ENCODE data around the gene USP15. TPM values are rescaled to one million over a fixed set of nuclear protein-coding genes. Genes with fewer than 3 reads are reported as not detected.
"Not testable (repeated sequence)": the region's sequence is repeated elsewhere in the genome, so short reads cannot be mapped to it uniquely, and the experiment has no call there.

The USP15 gene
- polyA plus RNA-seq, 12 donors = 31.7 to 48.2 (median 41.7) TPM; not detected in 1

DNA sequence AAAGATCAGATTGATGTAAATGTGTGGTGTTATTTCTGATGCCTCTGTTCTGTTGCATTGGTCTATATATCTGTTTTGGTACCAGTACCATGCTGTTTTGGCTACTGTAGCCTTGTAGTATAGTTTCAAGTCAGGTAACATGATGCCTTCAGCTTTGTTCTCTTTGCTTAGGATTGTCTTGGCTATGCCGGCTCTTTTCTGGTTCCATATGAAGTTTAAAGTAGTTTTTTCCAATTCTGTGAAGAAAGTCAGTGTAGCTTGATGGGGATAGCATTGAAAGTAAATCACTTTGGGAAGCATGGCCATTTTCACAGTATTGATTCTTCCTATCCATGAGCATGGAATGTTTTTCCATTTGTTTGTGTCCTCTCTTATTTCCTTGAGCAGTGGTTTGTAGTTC, 105.6 kb downstream of the USP15 start:
- not testable (repeated sequence) for DNase-seq

DNA sequence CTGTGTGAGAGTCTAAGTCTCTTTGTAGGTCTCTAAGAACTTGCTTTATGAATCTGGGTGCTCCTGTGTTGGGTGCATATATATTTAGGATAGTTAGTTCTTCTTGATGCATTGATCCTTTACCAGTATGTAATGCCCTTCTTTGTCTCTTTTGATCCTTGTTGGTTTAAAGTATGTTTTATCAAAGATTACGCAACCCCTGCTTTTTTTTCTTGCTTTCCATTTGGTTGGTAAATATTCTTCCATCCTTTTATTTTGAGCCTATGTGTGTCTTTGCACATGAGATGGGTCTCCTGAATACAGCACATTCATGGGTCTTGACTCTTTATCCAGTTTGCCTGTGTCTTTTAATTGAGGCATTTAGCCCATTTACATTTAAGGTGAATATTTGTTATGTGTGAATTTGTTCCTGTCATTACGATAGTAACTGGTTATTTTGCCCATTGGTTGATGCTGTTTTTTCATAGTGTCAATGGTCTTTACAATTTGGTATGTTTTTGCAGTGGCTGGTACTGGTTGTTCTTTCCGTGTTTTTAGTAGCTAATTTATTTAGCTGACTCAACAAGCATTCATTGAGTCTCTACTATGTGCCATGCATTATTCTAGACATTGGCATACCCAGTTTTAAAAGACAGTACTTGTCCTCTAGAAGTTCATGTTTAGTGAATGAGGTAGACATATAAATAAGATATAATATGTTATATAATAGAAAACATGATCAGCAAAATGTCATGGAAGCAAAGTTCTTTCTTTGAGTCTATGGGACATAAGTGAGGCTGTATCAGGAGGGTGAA, 108.4 kb downstream of the USP15 start:
- DNase-seq = not testable (repeated sequence)

DNA sequence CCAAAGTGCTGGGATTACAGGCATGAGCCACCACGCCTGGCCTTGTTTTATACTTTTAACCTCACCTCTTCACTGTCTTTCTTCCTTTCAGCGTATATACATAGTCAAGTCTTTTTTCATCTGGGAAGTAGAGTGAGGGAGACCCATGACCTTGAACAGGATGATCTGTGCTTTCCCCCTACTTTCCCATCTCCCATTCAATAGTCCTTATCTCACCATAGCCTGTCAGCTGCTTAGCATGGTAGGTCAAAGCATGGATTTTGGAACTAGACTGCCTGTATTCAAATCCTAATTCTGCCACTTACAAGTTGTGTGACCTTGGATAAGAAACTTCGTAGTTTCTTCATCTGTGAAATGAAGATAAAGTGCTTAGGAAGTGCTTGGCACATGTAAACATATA, 110.0 kb downstream of the USP15 start:
- no peak for DNase-seq

DNA sequence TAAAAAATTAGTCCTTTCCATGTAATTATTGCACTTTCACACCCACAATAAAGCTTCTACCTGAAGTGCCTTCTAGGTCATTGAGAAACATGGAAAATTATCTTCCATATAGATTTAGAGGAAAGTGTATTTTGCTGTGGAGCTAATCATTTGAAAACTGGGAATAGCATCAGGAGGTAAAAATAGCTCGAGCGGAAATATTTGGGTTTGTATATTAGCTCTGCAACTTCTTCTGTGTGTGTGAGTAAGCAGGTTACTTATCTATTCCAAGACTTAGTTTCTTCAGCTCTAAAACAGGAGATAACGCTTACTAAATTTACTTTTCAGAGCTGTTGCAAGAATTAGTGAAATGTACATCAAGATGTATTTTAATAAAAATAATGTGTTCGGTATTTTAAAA, 111.5 kb downstream of the USP15 start:
- no peak for DNase-seq

DNA sequence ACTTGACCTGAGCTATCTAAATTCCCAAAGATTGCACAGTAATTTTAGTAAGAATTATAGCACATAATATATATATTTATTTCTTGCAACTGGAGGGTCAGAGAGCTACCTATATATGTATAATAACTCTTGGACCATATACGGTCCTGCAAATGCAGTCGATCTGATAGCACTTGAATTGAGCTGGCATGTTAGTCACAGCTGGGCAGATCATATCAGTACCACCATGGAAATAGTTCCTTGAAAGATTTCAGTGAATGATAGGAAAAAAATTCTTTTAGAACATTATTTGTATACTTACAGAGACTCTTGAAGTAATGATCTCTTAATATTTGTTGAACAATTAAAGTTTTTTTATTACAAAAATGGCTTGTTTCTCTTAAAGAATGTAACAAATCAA, 111.9 kb downstream of the USP15 start:
- DNase-seq = no peak

DNA sequence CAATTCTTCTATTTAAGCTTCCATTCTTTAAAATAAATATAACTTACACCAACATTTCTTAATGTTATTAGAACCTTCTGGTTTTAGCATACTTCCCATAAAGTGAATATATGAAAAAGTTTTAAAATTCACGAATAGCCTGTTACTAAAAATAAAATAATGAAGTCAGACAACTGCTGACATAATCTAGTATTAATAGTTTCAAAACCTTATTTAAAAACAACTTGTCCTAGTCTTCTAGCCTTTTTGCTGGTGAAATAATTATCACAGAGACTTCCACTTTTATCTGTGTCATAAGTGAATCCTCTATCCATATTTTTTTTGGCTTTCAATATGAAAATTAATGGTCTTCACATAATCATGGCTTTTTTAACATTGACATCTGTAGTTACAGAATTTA, 112.6 kb downstream of the USP15 start:
- DNase-seq = no peak

DNA sequence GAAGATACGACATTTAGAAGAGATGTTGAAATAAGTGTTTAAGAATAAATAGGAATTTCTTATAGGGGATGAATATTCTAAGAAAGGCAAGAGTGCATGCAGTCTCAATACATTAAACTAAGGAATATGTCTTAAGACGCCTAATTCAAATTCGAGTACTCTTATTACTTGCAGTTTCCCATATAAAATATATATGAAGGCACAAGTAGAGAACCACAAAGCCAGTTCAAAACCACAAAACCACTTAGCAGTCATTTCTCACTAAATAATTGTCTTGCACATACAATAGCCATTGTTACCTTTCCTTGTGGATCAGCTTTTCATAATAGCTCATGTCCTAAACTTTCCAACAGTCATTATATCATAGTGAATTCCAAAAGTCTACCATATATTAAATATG, 115.4 kb downstream of the USP15 start:
- DNase-seq = no peak

DNA sequence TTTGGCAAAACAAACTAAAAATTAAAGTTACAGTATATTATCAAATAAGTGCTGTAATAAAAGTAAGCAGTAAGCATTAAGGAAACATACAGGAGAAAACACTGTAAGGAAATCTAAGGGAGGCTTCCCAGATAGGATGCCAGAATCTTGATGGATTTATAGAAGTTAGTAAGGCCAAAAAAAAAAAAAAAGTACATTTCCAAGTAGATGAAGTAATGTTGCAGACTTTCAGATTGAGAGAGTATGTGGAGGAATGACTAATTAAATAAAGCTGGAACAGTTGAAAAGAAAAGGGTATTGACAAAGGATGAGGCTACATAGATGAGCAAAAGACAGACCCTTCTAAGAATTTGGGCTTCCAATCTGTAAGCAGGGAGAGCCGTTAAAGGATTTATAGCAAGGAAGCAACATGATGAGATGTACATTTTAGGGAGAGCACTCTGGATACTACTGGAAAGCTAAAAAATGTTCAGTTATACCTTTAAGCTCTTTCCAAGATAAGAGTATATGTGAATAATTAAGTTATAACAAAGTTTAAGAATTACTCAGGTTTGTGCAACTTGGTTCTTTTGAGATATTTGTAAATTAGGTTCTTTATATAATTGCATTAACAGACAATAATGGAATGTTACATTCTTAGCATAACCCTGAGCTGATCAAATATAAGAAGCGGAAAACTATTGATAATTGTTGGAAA, 119.0 kb downstream of the USP15 start:
- DNase-seq = peak; percentile 41

DNA sequence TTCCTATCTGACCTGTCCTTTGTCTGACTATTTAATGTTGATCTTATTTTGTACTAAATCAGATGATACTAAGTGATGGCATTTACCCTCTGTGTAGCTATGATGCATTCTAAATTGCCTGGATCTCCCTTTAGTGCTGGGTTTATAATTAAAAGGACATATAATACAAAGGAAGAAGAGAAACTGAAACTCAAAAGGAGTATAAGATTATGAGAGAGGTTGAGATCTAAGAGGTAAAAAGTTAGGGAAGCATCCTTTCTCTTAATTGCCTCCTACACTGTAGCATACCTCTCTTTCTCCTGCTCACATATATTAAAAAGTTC, 119.5 kb downstream of the USP15 start:
- no peak for DNase-seq

DNA sequence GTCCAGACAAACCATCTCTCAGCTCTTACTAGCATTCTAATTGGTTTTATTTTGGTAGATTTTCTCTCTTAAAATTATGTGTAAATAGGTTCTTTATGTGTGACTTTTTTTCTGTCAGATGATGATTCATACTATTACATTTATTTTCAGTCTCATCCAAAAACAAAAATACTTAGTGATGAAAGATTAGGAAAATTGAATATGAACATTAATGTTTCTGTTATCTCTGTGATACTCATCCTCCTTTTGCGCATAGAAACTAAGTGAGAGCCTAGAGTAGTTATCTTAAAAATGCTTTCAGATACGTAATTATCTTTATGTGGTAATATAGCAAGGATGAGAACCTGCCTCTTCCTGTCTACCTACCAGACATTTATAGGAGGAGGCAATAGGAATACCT, 122.3 kb downstream of the USP15 start:
- DNase-seq = no peak

DNA sequence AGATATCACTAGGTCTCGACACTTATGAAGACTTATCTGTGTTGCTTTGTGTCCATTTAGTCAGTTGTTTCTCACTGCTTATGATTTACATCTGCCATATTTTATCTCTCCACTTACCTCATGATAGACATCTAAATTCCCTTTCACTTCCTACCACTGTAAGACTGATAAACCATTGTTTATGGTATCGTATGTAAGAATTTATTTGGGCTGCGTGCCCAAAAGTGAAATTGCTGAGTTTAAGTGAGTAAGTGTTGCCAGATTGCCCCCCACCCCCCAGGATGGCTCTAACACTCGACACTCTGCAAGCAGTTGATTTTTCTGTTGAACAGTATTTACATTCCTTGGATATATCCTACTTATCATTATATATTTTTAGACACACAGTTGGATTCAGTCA, 136.5 kb downstream of the USP15 start:
- no peak for DNase-seq

DNA sequence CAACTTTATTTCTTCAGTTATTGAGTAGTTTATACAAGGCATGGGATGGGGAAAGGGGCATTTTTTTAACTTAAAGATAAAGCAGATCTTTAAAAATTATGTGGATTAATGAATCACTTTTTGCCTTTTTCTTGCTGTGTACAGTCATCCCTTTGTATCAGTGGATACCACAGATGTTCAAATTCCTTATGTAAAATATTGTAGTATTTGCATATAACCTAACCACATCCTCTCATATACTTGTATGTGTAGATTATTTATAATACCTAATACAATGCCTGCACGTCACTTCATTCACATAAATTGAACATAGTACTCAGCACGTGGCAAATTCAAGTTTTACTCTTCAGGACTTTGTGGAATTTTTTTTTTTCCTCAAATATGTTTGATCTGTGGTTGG, 139.9 kb downstream of the USP15 start:
- DNase-seq = no peak

DNA sequence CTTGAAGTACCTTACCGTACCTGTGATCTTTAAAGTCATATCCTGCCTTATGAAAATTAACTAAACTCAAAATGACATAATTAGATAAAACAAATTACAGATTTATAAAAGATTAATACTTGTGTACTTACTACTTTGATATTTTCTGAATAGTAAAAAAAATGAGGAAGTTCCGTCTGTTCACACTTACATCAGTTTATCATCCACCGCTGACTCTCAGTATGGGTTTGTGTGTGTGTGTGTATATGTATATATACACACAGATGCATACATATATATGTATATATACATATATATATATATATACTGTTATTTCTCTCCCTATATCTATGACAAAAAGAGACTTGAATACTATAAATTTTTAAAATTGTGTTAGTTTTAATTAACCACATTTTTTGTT, 141.4 kb downstream of the USP15 start:
- no peak for DNase-seq

DNA sequence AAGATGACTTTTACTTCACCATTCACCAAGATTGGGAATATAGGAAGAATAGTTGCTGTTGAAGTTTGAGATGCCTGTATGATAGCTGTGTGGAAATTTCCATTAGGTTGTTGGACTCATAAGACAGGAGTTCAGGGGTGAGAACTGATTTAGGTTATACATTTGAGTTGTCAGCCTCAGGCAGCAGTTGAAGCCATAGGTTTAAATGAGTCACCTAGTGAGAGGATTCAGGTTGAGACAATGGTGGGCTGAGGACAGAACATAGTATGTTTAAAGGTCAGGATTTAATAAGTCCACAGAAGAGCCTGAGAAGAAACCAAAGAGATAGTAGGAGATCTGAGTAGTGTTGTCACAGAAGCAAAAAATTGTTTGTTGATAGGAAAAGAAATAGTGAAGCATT, 142.8 kb downstream of the USP15 start:
- DNase-seq = no peak

DNA sequence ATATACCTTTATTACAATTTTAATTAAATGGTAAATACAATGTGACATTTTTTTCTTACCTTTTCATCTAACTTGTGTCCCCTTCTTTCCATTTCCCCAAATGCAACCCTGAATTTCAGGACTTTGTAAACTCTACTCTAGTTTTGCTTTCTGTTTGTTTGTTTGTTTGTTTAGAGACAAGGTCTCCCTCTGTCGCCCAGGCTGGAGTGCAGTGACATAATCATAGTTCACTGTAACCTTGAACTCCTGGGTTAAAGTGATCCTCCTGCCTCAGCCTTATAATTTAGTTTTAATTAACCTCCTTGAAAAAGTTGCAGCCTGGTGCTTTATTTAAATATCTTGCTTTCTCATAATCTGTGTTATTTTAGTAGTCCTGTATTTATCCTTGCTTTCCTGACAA, 147.4 kb downstream of the USP15 start:
- no peak for DNase-seq

DNA sequence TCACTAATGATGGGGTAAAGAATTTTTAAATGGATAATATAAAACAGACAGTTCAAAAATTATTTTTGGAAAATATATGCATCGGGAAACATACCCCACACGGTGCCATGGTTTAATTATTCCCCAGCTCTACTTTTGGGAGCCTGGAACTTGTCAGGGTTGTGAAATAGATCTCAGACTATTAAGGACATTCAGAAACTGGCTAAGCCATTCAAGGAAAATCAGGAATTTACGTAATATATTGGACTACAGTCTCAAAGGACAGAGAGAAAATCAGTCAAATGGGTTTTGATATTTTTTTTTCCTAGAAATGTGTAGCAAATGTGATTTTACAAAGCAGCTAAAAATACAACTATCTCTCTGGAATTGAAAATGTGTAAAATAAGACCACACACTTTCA, 148.9 kb downstream of the USP15 start:
- no peak for DNase-seq

DNA sequence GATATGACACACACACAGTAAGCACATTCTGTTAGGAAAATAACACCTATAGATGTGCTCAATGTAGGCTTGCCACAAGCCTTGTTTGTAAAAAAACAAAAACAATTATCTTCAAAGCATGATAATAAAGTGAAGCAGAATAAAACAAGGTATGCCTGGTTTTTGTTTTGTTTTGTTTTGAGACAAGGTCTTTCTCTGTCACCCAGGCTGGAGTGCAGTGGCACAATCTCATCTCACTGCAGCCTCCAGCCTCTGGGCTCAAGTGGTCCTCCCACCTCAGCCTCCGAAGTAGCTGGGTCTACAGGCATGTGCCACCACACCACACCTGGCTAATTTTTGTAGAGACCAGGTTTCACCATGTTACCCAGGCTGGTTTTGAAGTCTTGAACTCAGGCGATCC, 154.0 kb downstream of the USP15 start:
- DNase-seq = no peak

DNA sequence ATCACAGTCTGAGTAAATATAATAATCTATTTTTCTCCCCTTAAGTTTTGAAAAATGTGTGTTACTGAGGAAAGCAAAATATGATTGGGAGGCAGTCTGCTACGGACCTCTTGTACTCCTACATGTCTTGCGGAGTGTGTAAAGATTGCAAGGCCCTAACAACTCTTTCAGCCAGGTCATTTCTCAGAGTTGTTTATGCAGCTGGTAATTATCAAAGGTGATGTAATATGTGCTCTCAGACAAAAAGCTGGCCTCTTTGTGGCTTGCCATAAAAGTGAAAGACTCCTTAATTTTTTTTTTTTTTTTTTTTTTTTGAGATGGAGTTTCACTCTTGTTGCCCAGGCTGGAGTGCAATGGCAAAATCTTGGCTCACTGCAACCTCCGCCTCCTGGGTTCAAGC, 165.9 kb downstream of the USP15 start:
- DNase-seq = no peak

DNA sequence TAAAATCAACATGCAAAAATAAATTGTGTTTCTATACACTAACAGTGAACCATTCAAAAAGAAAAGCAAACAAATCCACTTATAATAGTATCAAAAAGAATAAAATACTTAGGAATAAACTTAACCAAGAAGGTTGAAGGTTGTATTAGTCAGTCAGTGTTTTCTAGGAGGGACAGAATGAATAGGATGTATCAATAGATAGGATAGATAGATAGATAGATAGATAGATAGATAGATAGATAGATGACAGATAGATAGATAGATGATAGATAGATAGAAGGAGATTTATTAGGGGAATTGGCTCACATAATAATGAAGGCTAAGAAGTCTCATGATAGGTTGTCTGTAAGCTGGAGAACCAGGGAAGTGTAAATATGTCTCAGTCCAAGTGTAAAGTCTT, 169.3 kb downstream of the USP15 start:
- no peak for DNase-seq

DNA sequence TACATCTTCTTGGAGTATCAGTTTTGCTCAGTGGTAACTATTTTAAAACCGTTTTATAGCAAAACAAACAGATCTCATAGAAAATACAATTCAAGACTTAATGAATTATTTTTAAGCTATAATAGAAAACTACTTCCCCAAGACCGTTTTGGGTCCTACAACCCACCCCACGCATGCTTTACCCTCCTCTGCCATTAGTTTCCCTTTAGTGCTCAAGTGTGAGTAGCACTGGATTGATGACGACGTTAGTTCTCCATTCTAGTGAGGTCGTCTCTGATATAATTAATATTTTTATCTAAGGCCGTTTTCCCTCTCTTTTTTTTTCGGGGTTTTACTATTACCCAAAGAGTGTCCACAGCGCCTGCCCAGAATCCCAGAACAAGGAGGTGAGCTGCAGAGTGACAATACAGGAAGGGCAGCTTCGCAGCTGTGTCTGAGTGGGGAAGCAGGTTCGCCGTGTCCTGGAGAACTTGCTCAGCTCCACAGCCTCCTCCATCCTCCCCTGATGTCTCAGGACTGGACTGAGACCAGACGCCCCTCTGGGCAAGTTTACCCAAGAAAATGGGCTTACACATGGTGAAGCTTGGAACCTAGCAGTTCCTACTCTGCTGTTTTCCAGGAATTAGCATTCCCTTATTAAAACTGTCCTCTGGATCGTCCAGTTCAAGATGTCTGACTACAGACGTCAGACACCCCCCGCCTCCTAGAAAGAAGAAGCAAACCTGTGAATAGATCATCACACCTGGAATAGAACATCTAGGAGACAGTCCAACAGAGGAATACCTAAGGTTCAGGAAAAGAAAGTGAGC, 174.5 kb downstream of the USP15 start:
- DNase-seq = no peak

DNA sequence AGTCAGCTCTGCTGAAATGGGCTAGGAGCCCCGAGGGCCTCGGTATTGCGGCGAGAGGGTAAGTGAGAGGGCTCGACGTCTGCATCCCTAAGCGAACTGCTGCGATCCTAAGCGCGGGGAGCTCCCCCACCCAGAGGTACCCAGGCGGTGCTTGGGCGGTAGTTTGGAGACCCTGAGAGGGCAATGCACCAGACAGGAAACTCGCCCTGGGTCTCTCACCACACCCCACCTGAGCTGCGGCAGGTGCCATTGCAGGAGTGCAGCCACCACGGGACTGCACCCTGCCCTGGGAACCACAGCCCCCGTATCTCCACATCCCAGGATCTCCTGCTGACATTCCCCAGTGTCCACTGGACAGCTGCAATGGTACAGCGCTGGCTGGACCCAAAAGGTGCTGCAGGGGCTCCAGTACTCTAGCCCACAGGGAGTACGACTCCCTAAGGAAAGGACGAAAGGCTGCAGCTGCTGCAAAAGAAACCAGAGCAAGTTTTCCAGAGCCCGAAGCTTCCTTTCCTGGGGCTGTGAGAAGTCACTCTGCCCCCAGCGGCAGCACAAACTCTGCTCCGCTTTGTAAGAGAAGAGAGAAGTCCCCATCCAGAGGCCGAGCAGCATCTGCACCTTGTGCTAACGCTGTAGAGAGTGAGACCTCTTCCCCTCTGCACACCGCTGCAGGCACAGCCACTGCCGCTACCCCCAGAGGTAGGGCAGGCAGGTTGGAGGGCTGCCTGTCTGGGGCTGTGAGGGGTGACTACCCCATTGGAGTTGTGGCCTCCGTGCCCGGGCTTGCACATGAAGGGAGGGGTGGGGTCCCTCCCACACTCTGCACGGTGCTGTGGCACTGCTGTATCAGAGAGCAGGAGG, 175.3 kb downstream of the USP15 start:
- DNase-seq = peak; percentile 35

DNA sequence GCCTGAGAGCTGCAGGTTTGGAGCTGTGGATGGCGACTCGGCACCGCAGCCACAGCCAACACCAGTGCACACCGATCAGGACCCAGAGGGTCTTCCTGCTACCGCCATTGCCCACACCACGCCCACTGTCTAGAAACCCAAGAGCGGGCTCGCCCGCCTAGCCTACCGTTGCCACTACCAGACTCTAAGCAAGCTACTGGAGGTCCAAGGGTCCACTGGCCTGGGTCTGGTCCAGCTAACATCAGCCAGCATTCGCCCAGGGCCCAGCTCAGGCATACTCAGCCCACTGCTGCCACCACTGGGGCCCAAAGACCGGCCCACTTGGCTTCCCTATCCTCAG, 175.9 kb downstream of the USP15 start:
- DNase-seq = no peak

Measured in muscle of arm (tissue), 12 donors.